MCF 10A (cell line): ENCODE data around the gene IL26. TPM values are rescaled to one million over a fixed set of nuclear protein-coding genes. Genes with fewer than 3 reads are reported as not detected.

ENCODE experiments used
- BruUV-seq: library from RNA; stranded (reverse); fragments of 400-500 nt; replicated peaks from 2 replicates; lab custom pipeline; 2021; lab: Mats Ljungman, UMichigan
- CTCF ChIA-PET: fragments of 300-600 bp; sonication (Branson Sonifier 250); formaldehyde crosslinking; extraction: SDS; loops from one replicate; lab custom pipeline; 2021; ENCODE audit warnings: antibody characterized with exemption, inconsistent platforms; lab: Yijun Ruan, JAX
- POLR2A ChIA-PET: fragments of 300-600, 350-650 bp; sonication (Branson Sonifier 250); formaldehyde crosslinking; extraction: SDS; loops from one replicate; lab custom pipeline; 2020; ENCODE audit warnings: antibody characterized with exemption, inconsistent platforms; lab: Yijun Ruan, JAX
- DNase-seq: peaks from one replicate; pipeline ENCODE4 v3.0.0-alpha.2; 2018; ENCODE audit not compliant: unreplicated experiment
- H3K27ac Mint-ChIP-seq: one replicate; pipeline ENCODE4 v1.8.0; 2022; ENCODE audit warnings: mild to moderate bottlenecking, low read depth, mixed read lengths; ENCODE audit not compliant: unreplicated experiment
- H3K27me3 Mint-ChIP-seq: one replicate; pipeline ENCODE4 v1.8.0; 2022; ENCODE audit warnings: mixed read lengths; ENCODE audit not compliant: insufficient read depth, unreplicated experiment
- H3K36me3 Mint-ChIP-seq: one replicate; pipeline ENCODE4 v1.8.0; 2022; ENCODE audit warnings: mild to moderate bottlenecking, moderate library complexity, mixed read lengths; ENCODE audit not compliant: insufficient read depth, unreplicated experiment
- H3K4me1 Mint-ChIP-seq: one replicate; pipeline ENCODE4 v1.8.0; 2022; ENCODE audit warnings: mixed read lengths; ENCODE audit not compliant: insufficient read depth, unreplicated experiment
- H3K4me3 Mint-ChIP-seq: one replicate; pipeline ENCODE4 v1.8.0; 2022; ENCODE audit warnings: mild to moderate bottlenecking, moderate library complexity, mixed read lengths; ENCODE audit not compliant: unreplicated experiment
- H3K9me3 Mint-ChIP-seq: one replicate; pipeline ENCODE4 v1.8.0; 2022; ENCODE audit warnings: mixed read lengths; ENCODE audit not compliant: unreplicated experiment
- intact Hi-C: fragments of 100-400 bp; cut with micrococcal nuclease; formaldehyde crosslinking; loops from 2 replicates; pipeline ENCODE4 v1.14.1; 2022
- total RNA-seq: library from RNA; stranded (reverse); gene quantifications from 2 replicates; pipeline ENCODE4 v1.2.3, GENCODE V29; 2022
- TF ChIP-seq, protein P1 (sequence below): fragments of 200-600 bp; IDR thresholded peaks from one replicate; pipeline ENCODE4 v1.8.0; 2022; ENCODE audit warnings: antibody characterized with exemption, mild to moderate bottlenecking; ENCODE audit not compliant: unreplicated experiment

Gene IL26
- total RNA-seq, 1 experiment from 2014 or later: not detected

GRCh38 chr12:68185598-68185997 lies 40.0 kb downstream of the IL26 start:
- Mint-ChIP-seq H3K4me3 (no peak overlapping the region), H3K36me3 (no peaks in the 10 kb centered on the region), H3K27ac (no peak overlapping the region), H3K9me3 (no peaks in the 10 kb centered on the region), H3K4me1 (no peaks in the 10 kb centered on the region), H3K27me3 (peaks cover 32% of the 10 kb centered on the region)
- POLR2A ChIA-PET: no interaction called here
- TF ChIP-seq, protein P1, sequence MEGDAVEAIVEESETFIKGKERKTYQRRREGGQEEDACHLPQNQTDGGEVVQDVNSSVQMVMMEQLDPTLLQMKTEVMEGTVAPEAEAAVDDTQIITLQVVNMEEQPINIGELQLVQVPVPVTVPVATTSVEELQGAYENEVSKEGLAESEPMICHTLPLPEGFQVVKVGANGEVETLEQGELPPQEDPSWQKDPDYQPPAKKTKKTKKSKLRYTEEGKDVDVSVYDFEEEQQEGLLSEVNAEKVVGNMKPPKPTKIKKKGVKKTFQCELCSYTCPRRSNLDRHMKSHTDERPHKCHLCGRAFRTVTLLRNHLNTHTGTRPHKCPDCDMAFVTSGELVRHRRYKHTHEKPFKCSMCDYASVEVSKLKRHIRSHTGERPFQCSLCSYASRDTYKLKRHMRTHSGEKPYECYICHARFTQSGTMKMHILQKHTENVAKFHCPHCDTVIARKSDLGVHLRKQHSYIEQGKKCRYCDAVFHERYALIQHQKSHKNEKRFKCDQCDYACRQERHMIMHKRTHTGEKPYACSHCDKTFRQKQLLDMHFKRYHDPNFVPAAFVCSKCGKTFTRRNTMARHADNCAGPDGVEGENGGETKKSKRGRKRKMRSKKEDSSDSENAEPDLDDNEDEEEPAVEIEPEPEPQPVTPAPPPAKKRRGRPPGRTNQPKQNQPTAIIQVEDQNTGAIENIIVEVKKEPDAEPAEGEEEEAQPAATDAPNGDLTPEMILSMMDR: no peak
- no peak for DNase-seq
- intact Hi-C loops: no loop called here
- CTCF ChIA-PET: interaction anchor here (0.6 kb wide), 1 partner anchor 144 kb away, joined by 3 read pairs; no protein-coding TSS in a partner anchor
- BruUV-seq: no TSS peak

DNA sequence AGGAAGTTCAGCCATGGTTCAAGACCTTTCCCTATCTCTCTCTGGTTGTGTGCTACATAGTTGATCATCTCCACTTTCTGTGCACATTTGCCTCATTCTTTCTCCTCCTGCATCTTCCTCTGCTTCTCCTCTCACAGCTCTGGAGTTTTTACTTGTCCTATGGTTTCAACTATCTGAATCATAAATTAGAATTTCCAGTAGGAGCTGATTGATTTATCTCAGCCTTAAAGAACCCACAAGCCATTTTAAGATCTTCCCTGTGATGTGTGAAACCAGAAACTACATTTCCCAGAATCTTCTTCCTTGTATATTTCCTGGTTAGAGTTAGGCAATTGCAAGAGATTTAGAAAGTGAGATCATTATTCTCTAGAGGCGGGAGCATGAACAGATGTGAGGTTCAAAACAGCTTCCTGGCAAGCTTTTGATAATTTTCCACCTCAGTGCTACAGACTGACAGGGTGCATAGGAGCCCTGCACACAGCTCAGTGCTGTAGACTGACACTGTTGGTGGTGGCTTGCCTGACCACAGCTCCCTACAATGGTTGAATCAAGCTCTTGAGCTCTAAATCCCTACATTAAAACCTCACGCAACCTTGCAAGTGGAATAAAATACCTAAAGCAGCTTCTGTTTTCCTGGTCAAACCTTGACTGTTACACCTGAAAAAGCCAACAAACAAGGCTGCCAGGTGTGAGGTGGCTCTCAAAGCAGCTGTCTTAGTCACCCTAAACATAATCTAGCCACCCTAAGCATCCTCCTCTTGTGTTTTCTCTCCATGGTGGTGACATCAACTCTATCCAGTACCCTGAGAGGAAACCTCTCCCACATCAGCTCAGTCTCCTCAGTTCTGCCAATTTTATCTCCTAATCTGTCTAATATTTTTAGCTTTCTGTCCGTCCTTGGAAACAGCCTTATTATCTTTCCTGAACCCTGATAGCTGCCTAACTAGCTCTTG lies 44.5 kb downstream of the IL26 start:
- Mint-ChIP-seq H3K4me3 (no peak overlapping the region), H3K36me3 (no peaks in the 10 kb centered on the region), H3K27me3 (peaks cover 10% of the 10 kb centered on the region), H3K9me3 (no peaks in the 10 kb centered on the region), H3K4me1 (no peaks in the 10 kb centered on the region), H3K27ac (no peak overlapping the region)
- BruUV-seq: no TSS peak
- ChIA-PET CTCF (interaction anchor here (0.7 to 1.1 kb wide), 2 partner anchors 16 to 136 kb away, joined by 3 to 7 read pairs; no protein-coding TSS in a partner anchor), POLR2A (no interaction called here)
- no peak for DNase-seq
- intact Hi-C loops: no loop called here
- TF ChIP-seq, protein P1: no peak

DNA sequence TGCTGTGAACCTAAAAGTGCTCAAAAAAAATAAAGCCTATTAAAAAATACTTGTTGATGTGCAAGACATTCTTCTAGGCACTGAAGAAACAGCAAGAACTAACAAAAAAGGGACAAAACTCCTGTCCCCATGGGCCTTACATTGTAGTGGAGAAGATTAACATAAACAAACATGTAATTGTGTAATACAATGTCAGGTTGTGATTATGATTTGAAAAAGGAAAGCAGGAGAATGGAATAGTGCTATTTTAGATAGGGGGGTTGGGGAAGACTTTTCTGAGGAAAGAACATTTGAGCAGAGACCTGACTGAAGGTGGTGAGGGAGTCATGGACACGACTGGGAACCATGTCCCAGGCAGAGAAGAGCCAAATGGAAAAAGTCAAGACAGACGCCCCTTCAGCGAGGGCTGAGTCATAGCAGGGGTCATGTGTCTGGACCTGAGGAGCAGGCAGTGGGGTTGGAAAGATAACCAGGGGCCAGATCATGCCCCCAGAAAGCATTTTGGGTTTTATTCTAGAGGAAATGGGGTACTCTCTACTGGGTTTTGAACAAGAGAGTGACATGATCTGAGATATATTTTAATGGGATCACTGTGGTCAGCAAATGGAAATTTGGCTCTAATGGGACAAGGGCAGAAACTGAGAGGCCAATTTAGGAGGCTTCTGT lies 46.7 kb downstream of the IL26 start:
- BruUV-seq: no TSS peak
- DNase-seq: no peak
- no peaks in the 10 kb centered on the region for H3K27me3 Mint-ChIP-seq
- H3K9me3 Mint-ChIP-seq: no peaks in the 10 kb centered on the region
- ChIA-PET CTCF (no interaction called here), POLR2A (interaction anchor here (0.5 to 0.6 kb wide), 2 partner anchors 122 to 173 kb away, joined by 3 to 4 read pairs; no protein-coding TSS in a partner anchor)
- H3K4me1 Mint-ChIP-seq: no peaks in the 10 kb centered on the region
- no peak overlapping the region for H3K4me3 Mint-ChIP-seq
- intact Hi-C loops: no loop called here
- no peak overlapping the region for H3K27ac Mint-ChIP-seq
- TF ChIP-seq, protein P1: no peak
- H3K36me3 Mint-ChIP-seq: no peaks in the 10 kb centered on the region

- TF ChIP-seq, protein P1: no peak
- no TSS peak for BruUV-seq
- ChIA-PET CTCF (no interaction called here), POLR2A (no interaction called here)
- Mint-ChIP-seq H3K27ac (no peak overlapping the region), H3K36me3 (no peaks in the 10 kb centered on the region), H3K27me3 (no peaks in the 10 kb centered on the region), H3K4me1 (no peaks in the 10 kb centered on the region), H3K9me3 (no peaks in the 10 kb centered on the region), H3K4me3 (no peak overlapping the region)
- no peak for DNase-seq
- intact Hi-C loops: no loop called here
Observed at GRCh38 chr12:68178184-68178583, 47.4 kb downstream of the IL26 start.
